Central memory CD8-positive, alpha-beta T cell (primary cell): Measurements from ENCODE around the gene GNPDA1.
"Not testable (repeated sequence)": the region's sequence is repeated elsewhere in the genome, so short reads cannot be mapped to it uniquely, and the experiment has no call there.

ENCODE experiments used
- ATAC-seq: fragments of 150-1000 bp; cut with Tn5 transposase; replicated peaks from 2 replicates; pipeline ENCODE4 v1.10.0; 2022; ENCODE audit warnings: mild to moderate bottlenecking, moderate FRiP score, moderate number of reproducible peaks; ENCODE audit not compliant: poor library complexity, severe bottlenecking; ENCODE audit errors: extremely low read depth
- DNase-seq, 2 donors: peaks; one replicate each; pipeline ENCODE4 v3.0.0; 2021; ENCODE audit warnings: low spot score in 2 of 2
- H3K27ac Mint-ChIP-seq: one replicate; pipeline ENCODE4 v1.8.0; 2022; ENCODE audit warnings: low read depth, mild to moderate bottlenecking, moderate library complexity, mixed read lengths
- H3K27me3 Mint-ChIP-seq: one replicate; pipeline ENCODE4 v1.8.0; 2022; ENCODE audit warnings: mixed read lengths
- H3K36me3 Mint-ChIP-seq: one replicate; pipeline ENCODE4 v1.8.0; 2022; ENCODE audit warnings: mild to moderate bottlenecking, moderate library complexity, mixed read lengths; ENCODE audit not compliant: insufficient read depth
- H3K4me1 Mint-ChIP-seq: one replicate; pipeline ENCODE4 v1.8.0; 2022; ENCODE audit warnings: mixed read lengths
- H3K4me3 Mint-ChIP-seq: one replicate; pipeline ENCODE4 v1.8.0; 2022; ENCODE audit warnings: mild to moderate bottlenecking, moderate library complexity, mixed read lengths
- H3K9me3 Mint-ChIP-seq: one replicate; pipeline ENCODE4 v1.8.0; 2022; ENCODE audit warnings: mixed read lengths

GNPDA1 gene

GRCh38 chr5:142012792-142013388, at the start of gene GNPDA1:
Gene GNPDA1, minus strand, starts transcription at chr5:142013027. Its CDS starts 992 bp downstream, at chr5:142012035.
- peaks cover 45% of the 10 kb centered on the region for H3K4me1 Mint-ChIP-seq
- H3K4me3 Mint-ChIP-seq: peak within 1 kb of the TSS; percentile 77
- peak within 1 kb of the TSS; percentile 77 for H3K27ac Mint-ChIP-seq
- ATAC-seq (peak; percentile 62), DNase-seq (peak; percentile 38 to 42)
- no peaks in the 10 kb centered on the region for H3K27me3 Mint-ChIP-seq
- H3K36me3 Mint-ChIP-seq: peaks cover 13% of the 10 kb centered on the region
- no peaks in the 10 kb centered on the region for H3K9me3 Mint-ChIP-seq

GRCh38 chr5:142059304-142059940, 46.6 kb upstream of the GNPDA1 start:
- no peaks in the 10 kb centered on the region for H3K36me3 Mint-ChIP-seq
- ATAC-seq (no peak), DNase-seq (no peak)
- no peaks in the 10 kb centered on the region for H3K27me3 Mint-ChIP-seq
- no peak overlapping the region for H3K27ac Mint-ChIP-seq
- H3K4me3 Mint-ChIP-seq: no peak overlapping the region
- H3K9me3 Mint-ChIP-seq: no peaks in the 10 kb centered on the region
- H3K4me1 Mint-ChIP-seq: peaks cover 8% of the 10 kb centered on the region

- Mint-ChIP-seq H3K4me1 (no peaks in the 10 kb centered on the region), H3K36me3 (no peaks in the 10 kb centered on the region), H3K9me3 (no peaks in the 10 kb centered on the region), H3K27me3 (no peaks in the 10 kb centered on the region), H3K4me3 (no peak overlapping the region), H3K27ac (no peak overlapping the region)
- DNase-seq (no peak), ATAC-seq (no peak)
These were observed 44.9 kb upstream of the GNPDA1 start for GRCh38 chr5:142057697-142058056.

- H3K9me3 Mint-ChIP-seq: no peaks in the 10 kb centered on the region
- no peaks in the 10 kb centered on the region for H3K36me3 Mint-ChIP-seq
- H3K27ac Mint-ChIP-seq: no peak overlapping the region
- ATAC-seq (no peak), DNase-seq (no peak)
- H3K4me3 Mint-ChIP-seq: no peak overlapping the region
- no peaks in the 10 kb centered on the region for H3K27me3 Mint-ChIP-seq
- no peaks in the 10 kb centered on the region for H3K4me1 Mint-ChIP-seq
These were observed 44.2 kb upstream of the GNPDA1 start for GRCh38 chr5:142056816-142057696.

GRCh38 chr5:142055301-142055700, 42.5 kb upstream of the GNPDA1 start:
- Mint-ChIP-seq H3K4me1 (no peaks in the 10 kb centered on the region), H3K9me3 (no peaks in the 10 kb centered on the region), H3K36me3 (no peaks in the 10 kb centered on the region), H3K4me3 (no peak overlapping the region), H3K27ac (no peak overlapping the region), H3K27me3 (no peaks in the 10 kb centered on the region)
- DNase-seq (no peak), ATAC-seq (no peak)

- H3K27me3 Mint-ChIP-seq: no peaks in the 10 kb centered on the region
- DNase-seq (no peak), ATAC-seq (no peak)
- no peak overlapping the region for H3K4me3 Mint-ChIP-seq
- H3K27ac Mint-ChIP-seq: no peak overlapping the region
- H3K4me1 Mint-ChIP-seq: no peaks in the 10 kb centered on the region
- no peaks in the 10 kb centered on the region for H3K36me3 Mint-ChIP-seq
- H3K9me3 Mint-ChIP-seq: no peaks in the 10 kb centered on the region
These were observed 40.8 kb upstream of the GNPDA1 start for GRCh38 chr5:142053426-142054151.

GRCh38 chr5:142052026-142052425, 39.2 kb upstream of the GNPDA1 start:
- H3K9me3 Mint-ChIP-seq, ATAC-seq, H3K4me1 Mint-ChIP-seq, H3K36me3 Mint-ChIP-seq, H3K27ac Mint-ChIP-seq, H3K4me3 Mint-ChIP-seq, DNase-seq, H3K27me3 Mint-ChIP-seq: not testable (repeated sequence)

GRCh38 chr5:142048272-142048671, 35.4 kb upstream of the GNPDA1 start:
- Mint-ChIP-seq H3K4me1 (no peaks in the 10 kb centered on the region), H3K4me3 (no peak overlapping the region), H3K36me3 (no peaks in the 10 kb centered on the region), H3K9me3 (no peaks in the 10 kb centered on the region), H3K27me3 (no peaks in the 10 kb centered on the region), H3K27ac (no peak overlapping the region)
- DNase-seq (no peak), ATAC-seq (no peak)

- Mint-ChIP-seq H3K4me3 (no peak overlapping the region), H3K36me3 (no peaks in the 10 kb centered on the region), H3K9me3 (no peaks in the 10 kb centered on the region), H3K27ac (no peak overlapping the region), H3K4me1 (no peaks in the 10 kb centered on the region), H3K27me3 (no peaks in the 10 kb centered on the region)
- DNase-seq (no peak), ATAC-seq (no peak)
These were observed 33.4 kb upstream of the GNPDA1 start for GRCh38 chr5:142046191-142046590.

- DNase-seq, H3K4me1 Mint-ChIP-seq, ATAC-seq, H3K9me3 Mint-ChIP-seq, H3K36me3 Mint-ChIP-seq, H3K27ac Mint-ChIP-seq, H3K27me3 Mint-ChIP-seq, H3K4me3 Mint-ChIP-seq: not testable (repeated sequence)
These were observed 28.1 kb upstream of the GNPDA1 start for GRCh38 chr5:142040881-142041280.

- H3K27me3 Mint-ChIP-seq: no peaks in the 10 kb centered on the region
- no peak overlapping the region for H3K4me3 Mint-ChIP-seq
- no peaks in the 10 kb centered on the region for H3K36me3 Mint-ChIP-seq
- DNase-seq: no peak
- ATAC-seq: no peak
- peaks cover under 1% of the 10 kb centered on the region for H3K4me1 Mint-ChIP-seq
- no peaks in the 10 kb centered on the region for H3K9me3 Mint-ChIP-seq
- no peak overlapping the region for H3K27ac Mint-ChIP-seq
These were observed 27.5 kb upstream of the GNPDA1 start for GRCh38 chr5:142040285-142040684.

- no peak for DNase-seq
- peak overlapping the region; percentile 50 for H3K27ac Mint-ChIP-seq
- peaks cover 8% of the 10 kb centered on the region for H3K4me1 Mint-ChIP-seq
These were observed 25.9 kb upstream of the GNPDA1 start for GRCh38 chr5:142038735-142039134.

More at GRCh38 chr5:142038735-142039134, 25.9 kb upstream of the GNPDA1 start:
- Mint-ChIP-seq H3K4me3 (no peak overlapping the region), H3K27me3 (no peaks in the 10 kb centered on the region), H3K36me3 (no peaks in the 10 kb centered on the region), H3K9me3 (no peaks in the 10 kb centered on the region)
- ATAC-seq: no peak
